RWPE2 (cell line): Measurements from ENCODE around the gene APOB.

Source experiments
- ATAC-seq: fragments of 200-7000 bp; cut with Tn5 transposase; 3 replicates; pipeline ENCODE4 v1.9.1; 2021; ENCODE audit warnings: low read depth
- DNase-seq: peaks from one replicate; pipeline ENCODE4 v3.0.0-alpha.2; 2020; ENCODE audit warnings: low spot score
- H3K27ac ChIP-seq: fragments of 450-650 bp; 2 replicates; pipeline ENCODE4 v1.5.1; 2017; ENCODE audit warnings: mild to moderate bottlenecking; ENCODE audit not compliant: poor library complexity, severe bottlenecking
- H3K27me3 ChIP-seq: fragments of 250-450 bp; sonication (Bioruptor Pico); 2 replicates; pipeline ENCODE4 v1.5.1; 2021; ENCODE audit warnings: mild to moderate bottlenecking, moderate library complexity; ENCODE audit not compliant: insufficient read depth, poor library complexity, severe bottlenecking
- H3K36me3 ChIP-seq: fragments of 250-450 bp; sonication (Bioruptor Pico); 2 replicates; pipeline ENCODE4 v1.5.1; 2020; ENCODE audit warnings: low read depth, mild to moderate bottlenecking, moderate library complexity
- H3K4me1 ChIP-seq: fragments of 250-450 bp; sonication (Bioruptor Pico); 2 replicates; pipeline ENCODE4 v1.5.1; 2021; ENCODE audit warnings: mild to moderate bottlenecking, moderate library complexity; ENCODE audit not compliant: insufficient read depth, poor library complexity, severe bottlenecking
- H3K4me3 ChIP-seq: fragments of 250-450 bp; sonication (Bioruptor Pico); 2 replicates; pipeline ENCODE4 v1.5.1; 2021; ENCODE audit warnings: mild to moderate bottlenecking, moderate library complexity; ENCODE audit not compliant: severe bottlenecking
- H3K9me3 ChIP-seq: fragments of 250-450 bp; sonication (Bioruptor Pico); 2 replicates; pipeline ENCODE4 v1.5.1; 2021; ENCODE audit warnings: mild to moderate bottlenecking, moderate library complexity; ENCODE audit not compliant: severe bottlenecking
- CTCF ChIP-seq: fragments of 450-650 bp; IDR thresholded peaks from one replicate; pipeline ENCODE4 v1.5.1; 2017; ENCODE audit warnings: mild to moderate bottlenecking, moderate library complexity; ENCODE audit not compliant: poor library complexity, severe bottlenecking

Gene APOB

DNA sequence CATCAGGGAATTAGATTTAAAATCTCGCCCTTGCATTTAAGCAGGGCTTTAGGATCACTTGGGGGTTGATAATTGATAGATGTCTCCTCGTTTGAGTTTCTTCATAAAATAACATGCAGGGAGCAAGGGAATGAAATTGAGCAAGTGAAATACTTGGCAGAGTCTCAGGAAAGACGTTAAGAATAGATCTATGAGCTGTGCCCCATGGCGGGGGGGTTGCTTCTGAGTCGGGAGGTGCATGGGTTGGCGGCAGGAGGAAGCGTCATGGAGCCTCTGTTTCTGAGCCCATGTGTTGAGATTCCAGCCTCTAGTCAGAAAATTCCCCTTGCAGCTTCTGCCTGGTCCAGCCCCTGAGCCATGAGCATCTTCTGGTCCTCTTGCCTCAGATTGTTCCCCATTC lies 82.0 kb downstream of the APOB start:
- Histone ChIP-seq H3K36me3 (no peaks in the 10 kb centered on the region), H3K4me1 (no peaks in the 10 kb centered on the region), H3K27ac (no peak overlapping the region), H3K27me3 (peaks cover 4% of the 10 kb centered on the region), H3K4me3 (no peak overlapping the region), H3K9me3 (no peaks in the 10 kb centered on the region)
- TF ChIP-seq CTCF: no peak
- no peak for ATAC-seq
- no peak for DNase-seq

GRCh38 chr2:20960003-20960402 lies 83.9 kb downstream of the APOB start:
- no peak for ATAC-seq
- no peak overlapping the region for H3K27ac ChIP-seq
- no peak overlapping the region for H3K4me3 ChIP-seq
- no peak for TF ChIP-seq CTCF
- H3K9me3 ChIP-seq: no peaks in the 10 kb centered on the region
- peaks cover 4% of the 10 kb centered on the region for H3K27me3 ChIP-seq
- H3K36me3 ChIP-seq: no peaks in the 10 kb centered on the region
- DNase-seq: no peak
- no peaks in the 10 kb centered on the region for H3K4me1 ChIP-seq

GRCh38 chr2:20959252-20959651 lies 84.6 kb downstream of the APOB start:
- ATAC-seq (no peak), DNase-seq (no peak)
- Histone ChIP-seq H3K9me3 (no peaks in the 10 kb centered on the region), H3K4me1 (no peaks in the 10 kb centered on the region), H3K36me3 (no peaks in the 10 kb centered on the region), H3K27me3 (peaks cover 4% of the 10 kb centered on the region), H3K27ac (no peak overlapping the region), H3K4me3 (no peak overlapping the region)
- no peak for TF ChIP-seq CTCF

DNA sequence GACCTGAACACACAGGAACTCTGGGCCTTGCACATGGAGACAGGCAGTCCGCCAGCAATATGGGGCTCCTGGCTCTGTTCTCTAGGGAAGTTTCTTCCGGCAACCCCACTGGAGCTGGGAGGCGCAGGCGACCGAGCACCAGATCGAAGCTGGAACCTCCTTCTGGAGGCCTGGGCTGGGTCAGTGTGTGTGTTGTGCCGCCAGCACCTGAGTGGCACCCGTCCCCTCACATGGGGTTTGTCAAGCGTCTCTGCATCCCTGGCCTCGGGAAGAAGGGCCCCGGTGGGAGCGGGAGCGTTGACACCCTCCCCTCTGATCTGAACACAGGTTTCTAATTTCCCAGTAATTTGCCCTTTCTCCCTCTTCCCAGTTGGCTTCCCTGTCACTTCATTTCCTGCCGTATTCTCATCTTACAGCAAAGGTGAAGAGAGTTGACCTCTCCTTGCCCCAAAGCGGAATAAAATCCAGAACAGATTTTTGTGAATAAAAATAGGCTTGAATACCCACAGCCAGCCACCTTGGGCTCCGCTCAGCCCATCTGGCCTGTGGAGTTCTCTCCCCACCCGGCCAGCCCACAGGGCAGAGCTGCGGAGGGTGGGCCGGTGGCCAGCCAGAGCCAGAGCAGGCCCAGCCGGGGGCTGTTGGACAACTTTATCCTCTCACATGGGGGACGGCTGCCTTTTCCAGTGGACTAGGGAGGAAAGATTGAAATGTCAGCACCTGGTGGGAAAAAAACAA lies 85.9 kb downstream of the APOB start:
- H3K27me3 ChIP-seq: no peaks in the 10 kb centered on the region
- no peak overlapping the region for H3K27ac ChIP-seq
- H3K9me3 ChIP-seq: no peaks in the 10 kb centered on the region
- no peaks in the 10 kb centered on the region for H3K36me3 ChIP-seq
- DNase-seq: no peak
- no peak overlapping the region for H3K4me3 ChIP-seq
- no peak for ATAC-seq
- no peak for TF ChIP-seq CTCF
- no peaks in the 10 kb centered on the region for H3K4me1 ChIP-seq

DNA sequence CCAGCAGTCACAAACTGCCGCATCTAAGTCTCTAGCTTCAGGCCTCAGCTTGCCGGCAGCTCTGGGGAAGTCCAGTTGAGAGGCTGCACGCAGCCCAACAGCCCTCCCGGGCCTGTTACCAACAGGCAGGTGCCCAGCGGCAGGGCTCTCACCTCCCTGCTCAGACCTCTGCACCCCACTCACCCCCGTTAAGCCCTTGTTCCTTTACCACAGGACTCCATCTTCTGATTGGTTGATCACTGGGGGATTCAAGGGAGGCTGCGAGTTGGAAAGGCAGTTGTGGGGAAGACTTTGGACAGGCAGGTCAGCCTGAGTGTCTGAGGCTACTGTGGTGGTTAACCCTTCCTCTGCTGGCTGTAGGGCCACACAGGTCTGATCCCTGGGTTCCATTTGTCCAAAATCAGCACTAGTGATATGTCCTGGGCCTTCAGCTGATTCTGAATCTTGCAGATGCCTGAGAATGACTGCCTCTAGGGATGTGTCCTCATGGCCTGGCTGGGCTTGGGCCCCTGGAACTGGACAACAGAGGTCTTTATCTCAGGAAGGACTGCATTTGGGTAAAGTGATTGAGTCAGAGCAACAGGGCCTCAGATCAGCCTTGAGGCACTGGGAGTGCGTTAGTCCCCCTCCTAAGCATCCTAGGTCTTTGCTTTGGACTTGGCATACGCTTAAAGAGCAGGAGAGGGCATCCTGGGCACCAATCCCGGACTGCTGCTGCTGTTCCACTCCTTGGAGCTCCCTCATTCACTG lies 88.4 kb downstream of the APOB start:
- no peak for TF ChIP-seq CTCF
- Histone ChIP-seq H3K9me3 (no peaks in the 10 kb centered on the region), H3K4me3 (no peak overlapping the region), H3K27me3 (no peaks in the 10 kb centered on the region), H3K36me3 (no peaks in the 10 kb centered on the region), H3K4me1 (no peaks in the 10 kb centered on the region), H3K27ac (no peak overlapping the region)
- ATAC-seq (no peak), DNase-seq (no peak)
